GM12801 (cell line): ENCODE results near the gene SMC6.

Experiments used
- TF ChIP-seq, protein P1 (sequence below): IDR thresholded peaks from one replicate; pipeline ENCODE4 v1.5.1; 2011; ENCODE audit warnings: control low read depth; ENCODE audit not compliant: insufficient read length; ENCODE audit errors: extremely low read depth

The SMC6 gene

DNA sequence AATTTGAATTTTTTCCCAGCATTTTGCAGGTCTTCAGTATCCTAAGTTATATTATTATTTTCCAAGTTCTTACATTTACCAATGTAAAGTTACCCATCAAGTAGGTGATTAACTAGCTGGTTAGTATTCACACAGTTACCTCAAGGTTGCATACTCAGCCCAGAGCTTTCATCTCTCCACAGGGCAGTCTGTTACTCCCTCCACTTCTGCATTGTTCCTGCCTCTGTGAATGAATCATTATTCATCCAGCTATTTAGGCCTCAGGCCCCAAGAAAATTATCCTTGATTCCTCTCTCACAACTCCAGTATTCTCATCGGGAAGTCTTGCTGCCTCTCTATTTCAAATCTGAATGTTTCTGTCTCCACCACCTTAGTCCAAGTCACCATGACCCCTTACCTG is 92.2 kb downstream of the SMC6 start:
- TF ChIP-seq, protein P1, sequence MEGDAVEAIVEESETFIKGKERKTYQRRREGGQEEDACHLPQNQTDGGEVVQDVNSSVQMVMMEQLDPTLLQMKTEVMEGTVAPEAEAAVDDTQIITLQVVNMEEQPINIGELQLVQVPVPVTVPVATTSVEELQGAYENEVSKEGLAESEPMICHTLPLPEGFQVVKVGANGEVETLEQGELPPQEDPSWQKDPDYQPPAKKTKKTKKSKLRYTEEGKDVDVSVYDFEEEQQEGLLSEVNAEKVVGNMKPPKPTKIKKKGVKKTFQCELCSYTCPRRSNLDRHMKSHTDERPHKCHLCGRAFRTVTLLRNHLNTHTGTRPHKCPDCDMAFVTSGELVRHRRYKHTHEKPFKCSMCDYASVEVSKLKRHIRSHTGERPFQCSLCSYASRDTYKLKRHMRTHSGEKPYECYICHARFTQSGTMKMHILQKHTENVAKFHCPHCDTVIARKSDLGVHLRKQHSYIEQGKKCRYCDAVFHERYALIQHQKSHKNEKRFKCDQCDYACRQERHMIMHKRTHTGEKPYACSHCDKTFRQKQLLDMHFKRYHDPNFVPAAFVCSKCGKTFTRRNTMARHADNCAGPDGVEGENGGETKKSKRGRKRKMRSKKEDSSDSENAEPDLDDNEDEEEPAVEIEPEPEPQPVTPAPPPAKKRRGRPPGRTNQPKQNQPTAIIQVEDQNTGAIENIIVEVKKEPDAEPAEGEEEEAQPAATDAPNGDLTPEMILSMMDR: no peak

DNA sequence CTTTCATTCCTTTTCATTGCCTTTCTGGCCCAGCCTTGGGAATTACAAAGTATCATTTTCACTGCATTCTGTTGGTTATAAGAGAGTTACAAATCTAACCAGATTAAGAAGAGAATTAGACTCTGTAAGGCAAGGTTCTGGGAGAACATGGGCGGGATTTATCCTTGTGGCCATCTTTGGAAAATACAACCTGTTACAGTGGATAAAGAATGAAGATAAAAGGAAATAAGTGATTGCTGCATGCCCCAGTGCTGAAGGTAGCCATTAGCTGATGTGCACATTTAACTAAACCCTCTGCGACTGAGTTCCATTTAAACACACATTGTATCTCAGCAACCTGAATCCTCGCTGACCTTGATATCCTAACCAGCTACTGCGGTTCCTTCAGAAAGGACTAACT is 93.4 kb downstream of the SMC6 start:
- TF ChIP-seq, protein P1: no peak

DNA sequence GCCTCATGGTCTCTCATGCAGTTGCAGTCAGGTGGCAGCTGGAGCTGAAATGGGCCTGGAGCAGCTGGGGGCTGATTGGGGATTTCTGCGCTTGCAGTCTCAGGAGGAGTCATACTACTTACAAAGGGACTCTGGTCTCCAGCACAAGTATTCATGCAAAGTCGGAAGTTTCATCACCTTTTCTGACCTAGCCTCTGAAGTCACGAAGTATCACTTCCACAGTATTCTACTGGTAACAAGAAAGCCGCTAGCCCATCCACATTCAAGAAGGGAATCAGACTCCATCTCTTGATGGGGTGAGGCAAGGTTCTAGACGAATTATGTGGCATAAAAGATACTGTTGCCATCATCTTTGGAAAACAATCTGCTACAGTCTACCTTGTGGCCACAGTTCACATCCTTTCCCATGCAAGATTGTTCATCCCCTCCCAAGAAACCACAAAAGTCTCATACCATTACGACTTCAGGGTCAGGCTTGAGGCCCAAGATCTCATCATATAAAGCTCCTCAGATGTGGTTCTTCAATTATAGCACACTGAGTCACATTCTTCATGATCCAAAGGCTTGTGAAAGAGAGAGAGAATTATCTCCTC is 95.3 kb downstream of the SMC6 start:
- TF ChIP-seq, protein P1: no peak

DNA sequence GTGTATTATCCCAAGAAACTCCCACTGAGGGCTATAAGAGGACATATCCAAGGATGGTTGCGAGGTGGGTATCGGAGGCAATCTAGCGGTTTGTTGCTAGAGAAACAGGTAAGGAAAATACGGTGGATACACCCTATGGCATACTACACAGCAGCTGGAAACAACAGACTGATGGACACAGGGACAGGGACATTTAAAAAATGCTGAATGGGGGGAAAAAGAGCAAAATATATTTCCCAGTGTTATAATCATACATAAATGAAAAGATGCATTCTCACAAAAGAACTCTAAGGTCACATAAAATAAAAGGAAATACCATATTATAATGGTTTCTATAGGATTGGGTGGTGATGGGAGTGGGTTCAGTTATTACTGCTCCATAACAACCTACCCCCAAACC is 95.9 kb downstream of the SMC6 start:
- TF ChIP-seq, protein P1: no peak

DNA sequence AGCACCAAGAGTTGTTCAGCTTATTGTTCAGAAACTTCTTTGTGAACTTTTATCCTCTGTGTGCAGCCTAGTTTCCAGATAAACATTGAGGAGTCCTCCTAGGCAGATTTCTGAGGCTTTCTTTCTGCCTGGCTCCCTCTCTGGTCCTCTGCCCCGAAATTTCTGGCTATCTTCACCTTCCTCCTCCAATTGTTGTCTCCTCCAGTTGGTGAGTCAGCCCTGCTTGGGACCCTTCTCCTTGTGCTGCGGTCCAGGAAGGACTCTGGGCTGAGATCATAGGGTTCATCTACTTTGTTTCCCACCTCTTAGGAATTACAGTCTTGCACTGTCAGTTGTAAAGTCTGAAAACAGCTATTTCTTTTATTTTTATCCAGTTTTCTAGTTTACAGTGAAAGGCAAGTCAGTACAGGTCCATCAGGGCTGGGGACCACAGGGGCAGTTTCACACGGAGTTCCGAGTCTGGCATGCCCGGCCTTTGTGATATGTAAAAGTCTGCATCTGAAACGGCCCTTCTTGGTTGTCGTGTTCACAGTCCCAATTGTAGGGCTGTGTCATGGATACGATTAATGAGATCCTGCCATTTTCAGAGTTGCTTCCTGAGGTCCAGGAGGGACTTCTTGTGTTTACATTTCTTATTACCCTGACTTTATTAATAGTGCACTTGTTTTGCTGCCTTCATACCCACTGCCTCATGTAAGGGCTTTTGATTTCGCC is 100.8 kb downstream of the SMC6 start:
- TF ChIP-seq, protein P1: no peak

DNA sequence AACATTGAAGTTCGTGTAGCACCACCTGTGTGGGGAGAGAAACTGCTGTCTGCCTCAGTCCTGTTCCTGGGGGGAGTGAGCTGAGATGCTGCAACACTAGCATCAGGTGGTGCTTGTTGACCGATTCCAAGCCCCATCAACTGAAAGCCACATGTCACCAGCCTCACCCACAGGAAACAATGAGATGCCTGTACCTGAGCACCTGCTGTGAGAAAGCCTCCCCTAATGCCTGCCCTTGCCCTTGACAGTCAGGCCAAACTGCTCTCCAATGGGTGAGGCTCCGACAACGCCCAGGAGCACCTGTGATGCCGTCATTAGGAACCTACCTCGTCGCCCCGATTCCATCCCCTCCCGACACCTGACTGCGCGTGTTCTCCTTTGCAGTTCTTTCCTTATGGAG is 104.6 kb downstream of the SMC6 start:
- TF ChIP-seq, protein P1: no peak

DNA sequence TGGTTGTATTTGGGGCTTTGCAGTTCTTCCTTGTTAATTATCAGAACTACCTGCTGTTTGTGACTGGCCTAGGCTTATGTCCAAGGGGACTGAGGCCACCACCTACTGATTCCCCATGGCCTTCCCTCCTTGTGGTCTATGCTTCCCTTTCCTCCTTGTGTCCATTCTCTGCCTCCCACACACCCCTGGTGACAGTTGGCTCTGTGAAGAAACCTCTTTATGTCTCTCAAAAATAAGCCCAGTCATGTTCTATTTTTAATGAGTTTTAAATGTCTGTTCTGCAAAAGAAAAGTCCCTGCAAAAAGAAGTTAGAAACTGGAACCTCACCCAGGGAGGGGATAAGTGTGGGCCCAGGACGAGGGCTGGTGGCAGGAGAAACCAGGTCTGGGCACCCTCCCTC is 105.0 kb downstream of the SMC6 start:
- TF ChIP-seq, protein P1: no peak
